Prostate gland (tissue), 2 donors: ENCODE measurements around the gene RNGTT. TPM values are rescaled to one million over a fixed set of nuclear protein-coding genes. Genes with fewer than 3 reads are reported as not detected.

Experiments
- DNase-seq: peaks from one replicate; pipeline ENCODE4 v3.0.0-alpha.2; 2019; ENCODE audit warnings: low spot score
- H3K27ac ChIP-seq, 2 donors: fragments of 200-600 bp; sonication (generic); 2 replicates each; pipeline ENCODE4 v1.5.1; 2017 to 2019
- H3K27me3 ChIP-seq: fragments of 200-600 bp; sonication (generic); replicated peaks from 2 replicates; pipeline ENCODE4 v1.5.1; 2019; ENCODE audit not compliant: insufficient read depth
- H3K36me3 ChIP-seq, 2 donors: fragments of 200-600 bp; sonication (generic); 1 replicate in 1 of 2; 2 replicates in 1 of 2; pipeline versions ENCODE4 v1.5.1 to v1.8.1; 2017 to 2019
- H3K4me1 ChIP-seq: fragments of 200-600 bp; sonication (generic); replicated peaks from 2 replicates; pipeline ENCODE4 v1.5.1; 2019
- H3K4me3 ChIP-seq, 2 donors: fragments of 200-600 bp; sonication (generic); 2 replicates each; pipeline ENCODE4 v1.5.1; 2017 to 2019
- H3K9me3 ChIP-seq: fragments of 200-600 bp; sonication (generic); 2 replicates; pipeline ENCODE4 v1.5.1; 2017
- CTCF ChIP-seq, 4 experiments: fragments of 200-600 bp in 2 of 4; fragments of 450-650 bp in 2 of 4; sonication (generic) in 2 of 4; IDR thresholded peaks; 1 replicate in 3 of 4; 2 replicates in 1 of 4; pipeline ENCODE4 v1.5.1; 2016 to 2019; ENCODE audit warnings: antibody characterized with exemption in 4 of 4, mild to moderate bottlenecking in 2 of 4, moderate library complexity in 2 of 4
- POLR2A ChIP-seq: fragments of 450-650 bp; IDR thresholded peaks from one replicate; pipeline ENCODE4 v1.6.1; 2016; ENCODE audit warnings: antibody characterized with exemption, mild to moderate bottlenecking
- POLR2AphosphoS5 ChIP-seq: sonication (generic); formaldehyde crosslinking; IDR thresholded peaks from one replicate; pipeline ENCODE4 v1.6.1; 2017; ENCODE audit warnings: antibody characterized with exemption
- WGBS: methylation state at CpG from one replicate; pipeline ENCODE4 v1.1.5; 2018; 5-methylcytosine and 5-hydroxymethylcytosine counted together
- intact Hi-C: fragments of 100-400 bp; cut with DNase I; formaldehyde crosslinking; loops from one replicate; pipeline ENCODE4 v1.14.2; 2022
- total RNA-seq, 2 donors: library from RNA; depleted of rRNA; stranded (reverse); fragments of >200 nt; gene quantifications; one replicate each; pipeline ENCODE4 v1.1.0, GENCODE V29; 2016

The RNGTT gene
- total RNA-seq, 2 donors from 2014 or later: 10.1 to 23.6 TPM

- intact Hi-C loops: no loop called here
- Histone ChIP-seq H3K27me3 (no peaks in the 10 kb centered on the region), H3K27ac (no peak overlapping the region), H3K36me3 (no peaks in the 10 kb centered on the region), H3K4me1 (no peaks in the 10 kb centered on the region), H3K4me3 (no peak overlapping the region), H3K9me3 (no peaks in the 10 kb centered on the region)
- WGBS: 86% methylated on average over 3 of the region's 3 CpGs
- no peak for TF ChIP-seq CTCF (IDR thresholded peaks at IDR 0.05)
- TF ChIP-seq POLR2AphosphoS5: no peak
- no peak for TF ChIP-seq POLR2A
- no peak for DNase-seq
Measured at GRCh38 chr6:88633782-88634181, 329.6 kb downstream of the RNGTT start.

GRCh38 chr6:88631830-88632229 lies 331.6 kb downstream of the RNGTT start:
- DNase-seq: no peak
- H3K27me3 ChIP-seq: no peaks in the 10 kb centered on the region
- H3K36me3 ChIP-seq: no peaks in the 10 kb centered on the region
- TF ChIP-seq POLR2A (no peak), CTCF (IDR thresholded peaks at IDR 0.05) (no peak), POLR2AphosphoS5 (no peak)
- intact Hi-C loops: no loop called here
- no peaks in the 10 kb centered on the region for H3K4me1 ChIP-seq
- H3K27ac ChIP-seq: no peak overlapping the region
- H3K4me3 ChIP-seq: no peak overlapping the region
- WGBS: 95% methylated on average over 4 of the region's 4 CpGs
- H3K9me3 ChIP-seq: no peaks in the 10 kb centered on the region

GRCh38 chr6:88629838-88630494 lies 333.5 kb downstream of the RNGTT start:
- no peak for TF ChIP-seq POLR2AphosphoS5
- TF ChIP-seq CTCF (IDR thresholded peaks at IDR 0.05): no peak
- no peak for TF ChIP-seq POLR2A
- Histone ChIP-seq H3K4me3 (no peak overlapping the region), H3K4me1 (no peaks in the 10 kb centered on the region), H3K27ac (no peak overlapping the region), H3K9me3 (no peaks in the 10 kb centered on the region), H3K27me3 (no peaks in the 10 kb centered on the region), H3K36me3 (no peaks in the 10 kb centered on the region)
- WGBS: 75% methylated on average over 5 of the region's 5 CpGs
- DNase-seq: no peak
- intact Hi-C loops: no loop called here

GRCh38 chr6:88626460-88626859 lies 337.0 kb downstream of the RNGTT start:
- 61% methylated on average over 1 of the region's 1 CpG for WGBS
- no peak for TF ChIP-seq POLR2A
- no peak for TF ChIP-seq POLR2AphosphoS5
- no peak for TF ChIP-seq CTCF (IDR thresholded peaks at IDR 0.05)
- Histone ChIP-seq H3K27me3 (no peaks in the 10 kb centered on the region), H3K27ac (no peak overlapping the region), H3K9me3 (no peaks in the 10 kb centered on the region), H3K36me3 (no peaks in the 10 kb centered on the region), H3K4me1 (no peaks in the 10 kb centered on the region), H3K4me3 (no peak overlapping the region)
- no peak for DNase-seq
- intact Hi-C loops: no loop called here

- WGBS: 73% methylated on average over 2 of the region's 2 CpGs
- no peak for TF ChIP-seq POLR2A
- TF ChIP-seq CTCF (IDR thresholded peaks at IDR 0.05): no peak
- TF ChIP-seq POLR2AphosphoS5: no peak
- no peak for DNase-seq
Measured at GRCh38 chr6:88623531-88623930, 339.9 kb downstream of the RNGTT start.

More at GRCh38 chr6:88623531-88623930, 339.9 kb downstream of the RNGTT start:
- no peaks in the 10 kb centered on the region for H3K9me3 ChIP-seq
- no peaks in the 10 kb centered on the region for H3K4me1 ChIP-seq
- H3K36me3 ChIP-seq: no peaks in the 10 kb centered on the region
- intact Hi-C loops: no loop called here
- no peaks in the 10 kb centered on the region for H3K27me3 ChIP-seq
- H3K4me3 ChIP-seq: no peak overlapping the region
- H3K27ac ChIP-seq: no peak overlapping the region
